Measurements from ENCODE around the gene ZNF385A. TPM values are rescaled to one million over a fixed set of nuclear protein-coding genes. Genes with fewer than 3 reads are reported as not detected.
A peak's percentile ranks its signal among the peaks of the same experiment; 100 is the strongest.

Gene ZNF385A
- total RNA-seq, 2 experiments from 2014 or later, result 3.8 to 4.7 TPM

DNA sequence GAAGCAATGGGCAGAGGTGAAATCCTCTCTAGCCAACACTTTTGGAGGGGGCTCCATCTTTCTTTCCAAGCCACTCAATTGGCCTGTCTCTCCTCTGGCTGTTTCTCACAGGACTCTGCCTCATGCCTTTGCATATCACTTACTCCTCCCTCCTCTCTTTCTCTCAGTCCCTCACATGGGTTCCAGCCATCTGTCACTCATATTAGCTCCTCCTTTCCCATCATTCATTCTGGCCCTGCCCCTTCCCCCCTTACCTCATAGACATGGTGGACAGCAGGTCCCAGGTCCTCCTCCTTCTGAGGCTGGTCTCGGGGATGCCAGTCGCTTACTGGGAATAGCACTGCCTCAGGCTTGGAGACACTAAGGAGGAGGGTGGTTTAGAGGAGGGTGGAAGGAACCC is 16.6 kb upstream of the ZNF385A start:
- ATAC-seq (ENCODE audit: poor library complexity) (no peak), DNase-seq (no peak)
- no peaks in the 10 kb centered on the region for H3K9me3 ChIP-seq (ENCODE audit: control insufficient read depth in 1 of 2, insufficient read depth in 1 of 2, low read length in 2 of 2)
- no peak overlapping the region for H3K27ac ChIP-seq (ENCODE audit: low read depth in 1 of 2, low read length in 2 of 2)
- H3K36me3 Mint-ChIP-seq (ENCODE audit: low read depth), result peaks cover 96% of the 10 kb centered on the region
- intact Hi-C loops (cut with DNase I, micrococcal nuclease), result loop anchor here in 1 of 2 experiments (5.0 kb wide), 1 partner anchor 96 kb away; the partner anchor contains the start of gene NCKAP1L
- peaks cover 99% of the 10 kb centered on the region for H3K36me3 ChIP-seq (ENCODE audit: insufficient read depth, low read length)
- no peak overlapping the region for H3K4me3 ChIP-seq (ENCODE audit: low read length)
- no peaks in the 10 kb centered on the region for H3K27me3 ChIP-seq (ENCODE audit: control insufficient read depth in 1 of 2, insufficient read depth in 2 of 2, low read length in 2 of 2)
- ChIA-PET CTCF (interaction anchor here (1.2 to 8.6 kb wide), 3 partner anchors 15 to 38 kb away, joined by 3 to 153 read pairs (median 147); partner anchors contain the start of gene ITGA5), POLR2A (interaction anchor here (3.8 to 4.9 kb wide), 2 partner anchors 11 to 17 kb away, joined by 45 to 52 read pairs; partner anchors contain the start of gene ITGA5)
- no peaks in the 10 kb centered on the region for H3K9me3 Mint-ChIP-seq
- peaks cover 26% of the 10 kb centered on the region for H3K4me1 Mint-ChIP-seq (ENCODE audit: low read depth)
- no peaks in the 10 kb centered on the region for H3K27me3 Mint-ChIP-seq
- peak overlapping the region; percentile 52 for H3K27ac Mint-ChIP-seq
- peaks cover 24% of the 10 kb centered on the region for H3K4me1 ChIP-seq (ENCODE audit: insufficient read depth, low read length)
- no peak overlapping the region for H3K4me3 Mint-ChIP-seq
- TF ChIP-seq CTCF (IDR thresholded peaks at IDR 0.05), result no peak

DNA sequence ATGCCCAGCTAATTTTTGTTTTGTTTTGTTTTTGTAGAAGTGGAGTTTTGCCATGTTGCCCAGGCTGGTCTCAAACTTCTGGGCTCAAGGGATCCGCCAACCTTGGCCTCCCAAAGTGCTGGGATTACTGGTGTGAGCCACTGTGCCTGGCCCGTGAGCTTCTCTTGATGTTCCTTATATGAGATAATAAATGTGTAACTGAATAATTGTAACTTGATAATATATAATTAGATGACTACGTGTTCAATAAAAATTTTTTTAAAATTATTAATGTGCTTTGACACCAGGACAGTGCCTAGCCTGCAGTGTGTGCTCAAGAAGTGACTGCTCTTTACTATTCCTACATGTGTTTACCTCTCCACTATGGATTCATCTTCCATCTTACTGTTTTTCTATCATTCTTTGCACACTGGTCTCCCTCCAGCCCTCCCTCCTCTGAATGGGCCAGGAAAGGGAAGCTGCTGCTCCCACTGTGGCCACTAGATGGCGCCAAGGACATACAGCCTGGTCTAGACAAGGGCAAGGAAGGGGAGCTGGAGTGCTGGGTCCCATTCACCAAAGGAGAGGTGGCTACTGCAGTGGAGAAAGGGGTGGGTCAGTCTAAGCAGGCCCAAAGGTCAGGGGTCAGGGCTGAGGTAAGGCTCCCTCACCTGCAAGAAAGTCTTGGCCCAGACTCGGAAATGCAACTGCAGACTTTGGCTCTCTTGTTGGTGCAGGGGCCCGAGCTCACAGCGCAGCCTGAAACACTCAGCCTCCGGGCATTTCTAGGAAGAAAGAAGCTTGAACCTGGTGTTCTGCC is 14.7 kb upstream of the ZNF385A start:
- ATAC-seq (ENCODE audit: poor library complexity), result peak; percentile 98
- CTCF ChIA-PET, result interaction anchor here (0.5 to 8.6 kb wide), 35 partner anchors 9 to 143 kb away, joined by 3 to 153 read pairs (median 4); partner anchors contain the start of genes COPZ1, ITGA5 and NCKAP1L
- H3K4me3 Mint-ChIP-seq, result no peak overlapping the region

More for the DNA sequence above, 14.7 kb upstream of the ZNF385A start:
- Histone ChIP-seq H3K9me3 (ENCODE audit: control insufficient read depth in 1 of 2, insufficient read depth in 1 of 2, low read length in 2 of 2) (no peaks in the 10 kb centered on the region), H3K36me3 (ENCODE audit: insufficient read depth, low read length) (peaks cover 97% of the 10 kb centered on the region), H3K4me1 (ENCODE audit: insufficient read depth, low read length) (peaks cover 13% of the 10 kb centered on the region), H3K27me3 (ENCODE audit: control insufficient read depth in 1 of 2, insufficient read depth in 2 of 2, low read length in 2 of 2) (no peaks in the 10 kb centered on the region), H3K4me3 (ENCODE audit: low read length) (no peak overlapping the region), H3K27ac (ENCODE audit: low read depth in 1 of 2, low read length in 2 of 2) (no peak overlapping the region)
- POLR2A ChIA-PET, result interaction anchor here (0.9 to 4.9 kb wide), 11 partner anchors 13 to 119 kb away, joined by 3 to 61 read pairs (median 6); partner anchors contain the start of genes CBX5, HNRNPA1, ITGA5 and NCKAP1L
- Mint-ChIP-seq H3K9me3 (no peaks in the 10 kb centered on the region), H3K36me3 (ENCODE audit: low read depth) (peaks cover 96% of the 10 kb centered on the region), H3K27me3 (no peaks in the 10 kb centered on the region), H3K27ac (peak overlapping the region; percentile 4), H3K4me1 (ENCODE audit: low read depth) (peaks cover 18% of the 10 kb centered on the region)
- peak; percentile 97 for TF ChIP-seq CTCF (IDR thresholded peaks at IDR 0.05)
- DNase-seq, result peak; percentile 80 to 93 (median 88)
- intact Hi-C loops (cut with DNase I, micrococcal nuclease), result loop anchor here (1.0 to 2.0 kb wide), 2 partner anchors 14 to 40 kb away; no protein-coding TSS in a partner anchor

All from CD4-positive, alpha-beta T cell (primary cell).